ENCODE data around the gene SLC39A11.
A peak's percentile ranks its signal among the peaks of the same experiment; 100 is the strongest.
"Not testable (repeated sequence)": the region's sequence is repeated elsewhere in the genome, so short reads cannot be mapped to it uniquely, and the experiment has no call there.

The SLC39A11 gene

DNA sequence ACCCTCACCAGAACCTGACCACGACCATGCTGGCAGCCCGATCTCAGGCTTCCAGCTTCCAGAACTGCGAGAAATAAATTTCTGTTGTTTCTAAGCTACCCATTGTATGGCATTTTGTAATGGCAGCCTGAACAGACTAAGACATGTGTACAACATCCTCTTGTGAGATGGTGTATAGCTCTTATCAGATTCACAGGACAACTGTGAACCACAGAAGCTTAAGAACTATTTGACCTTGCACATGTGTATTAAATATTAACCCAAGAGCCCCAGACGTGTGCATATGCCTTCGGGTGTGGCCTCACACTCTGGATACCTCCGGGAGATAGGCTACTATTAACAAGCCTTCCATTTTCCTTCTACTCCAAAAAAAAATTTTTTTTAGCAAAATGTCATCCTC lies 248.9 kb downstream of the SLC39A11 start:
- in situ Hi-C loops (cut with HindIII; ENCODE audit: low pct_ligation_motif_present, low pct_unique_long_range_greater_than_20kb, low sequenced_read_pairs), result no loop called here
- DNase-seq, result no peak

DNA sequence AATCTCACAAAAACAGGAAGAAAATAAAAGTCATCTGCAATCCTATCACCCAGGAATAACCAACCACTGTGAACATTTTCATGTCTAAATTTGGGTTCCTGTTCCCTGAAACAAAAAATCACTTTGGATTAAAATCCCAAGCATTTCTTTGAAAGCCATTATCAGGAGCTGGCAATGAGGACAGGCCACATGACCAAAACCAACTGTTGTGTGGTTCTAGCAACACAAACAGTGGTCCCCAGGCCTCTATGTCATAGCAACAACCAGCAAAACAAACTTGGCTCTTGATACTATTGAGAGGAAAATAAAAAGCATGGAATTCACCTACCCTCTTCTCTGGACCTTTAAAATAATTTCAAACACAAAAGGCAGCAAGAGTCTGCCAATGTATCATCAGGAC lies 252.5 kb downstream of the SLC39A11 start:
- in situ Hi-C loops (cut with HindIII; ENCODE audit: low pct_ligation_motif_present, low pct_unique_long_range_greater_than_20kb, low sequenced_read_pairs), result no loop called here
- DNase-seq, result no peak

DNA sequence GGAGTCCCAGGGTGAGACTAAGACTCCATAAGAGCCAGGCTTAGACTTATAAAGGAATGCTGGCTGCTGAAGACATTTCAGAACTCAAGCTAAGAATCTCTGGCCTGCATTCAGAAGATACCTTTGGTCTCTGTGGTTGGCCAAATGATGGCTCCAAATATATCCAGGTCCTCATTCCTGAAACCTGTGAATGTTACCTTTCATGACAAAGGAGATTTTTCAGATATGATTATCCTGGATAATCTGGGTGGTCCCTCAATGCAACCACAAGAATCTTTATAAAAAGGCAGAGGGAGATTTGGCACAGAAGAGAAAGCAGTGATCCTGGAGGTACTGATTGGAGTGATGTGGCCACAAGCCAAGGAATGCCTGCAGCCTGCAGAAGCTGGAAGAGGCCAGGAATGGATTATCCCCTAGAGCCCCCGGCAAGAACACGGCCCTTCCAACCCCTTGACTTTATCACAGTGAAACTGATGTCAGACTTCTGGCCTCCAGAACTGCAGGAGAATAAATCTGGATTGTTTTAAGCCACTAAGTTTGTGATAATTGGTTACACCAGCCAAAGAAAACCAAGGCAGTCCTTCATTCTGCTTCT lies 253.3 kb downstream of the SLC39A11 start:
- no peak for DNase-seq
- in situ Hi-C loops (cut with HindIII; ENCODE audit: low pct_ligation_motif_present, low pct_unique_long_range_greater_than_20kb, low sequenced_read_pairs), result no loop called here

DNA sequence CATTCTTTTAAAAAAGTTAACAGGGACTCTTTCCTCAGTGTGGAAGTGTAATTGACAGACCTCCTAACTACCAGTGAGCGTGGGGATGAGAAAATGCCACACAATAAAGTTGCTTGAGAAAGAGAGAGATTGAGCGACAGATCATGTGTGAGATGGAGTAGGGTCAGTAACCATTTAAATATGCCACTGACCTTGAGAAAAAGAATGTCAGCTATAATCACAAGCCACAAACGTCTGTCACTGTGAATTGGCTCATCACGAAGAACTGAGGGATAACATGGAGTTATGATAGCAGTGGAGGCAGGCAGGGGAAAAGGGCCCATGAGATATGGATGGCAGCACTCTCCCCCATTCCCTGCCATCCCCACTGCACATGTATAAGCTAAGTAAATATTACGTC lies 253.9 kb downstream of the SLC39A11 start:
- no peak for DNase-seq
- in situ Hi-C loops (cut with HindIII; ENCODE audit: low pct_ligation_motif_present, low pct_unique_long_range_greater_than_20kb, low sequenced_read_pairs), result no loop called here

DNA sequence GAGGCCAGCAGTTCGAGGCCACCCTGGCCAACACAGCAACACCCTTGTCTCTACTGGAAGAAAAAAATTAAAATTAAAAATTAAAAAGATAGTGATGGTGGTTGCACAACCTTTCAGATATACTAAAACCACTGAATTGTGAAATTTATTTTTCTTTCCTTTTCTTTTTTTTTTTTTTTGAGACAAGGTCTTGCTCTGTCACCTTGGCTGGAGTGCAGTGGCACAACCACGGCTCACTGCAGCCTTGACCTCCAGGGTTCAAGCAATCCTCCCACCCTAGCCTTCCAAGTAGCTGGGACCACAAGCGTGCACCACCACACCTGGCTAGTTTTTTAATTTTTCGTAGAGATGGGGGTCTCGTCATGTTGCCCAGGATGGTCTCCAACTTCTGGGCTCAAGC lies 254.4 kb downstream of the SLC39A11 start:
- in situ Hi-C loops (cut with HindIII; ENCODE audit: low pct_ligation_motif_present, low pct_unique_long_range_greater_than_20kb, low sequenced_read_pairs), result no loop called here
- DNase-seq, result no peak

DNA sequence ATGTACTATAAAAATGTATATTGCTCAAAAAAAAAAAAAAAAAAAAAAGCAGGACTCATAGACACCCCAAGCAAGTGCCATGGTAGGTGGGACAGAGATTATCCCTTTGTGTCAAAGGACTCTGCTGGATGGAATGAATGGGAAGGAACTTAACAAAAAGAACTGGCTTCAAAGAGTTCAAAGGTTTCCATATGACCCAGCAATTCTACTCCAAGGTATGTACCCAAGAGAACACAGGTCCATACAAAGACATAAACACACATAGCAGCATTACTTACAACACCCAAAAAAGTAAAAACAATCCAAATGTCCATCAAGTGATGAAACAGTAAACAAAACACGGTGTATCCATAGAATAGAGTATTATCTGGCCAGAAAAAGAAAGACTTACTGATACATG lies 255.2 kb downstream of the SLC39A11 start:
- in situ Hi-C loops (cut with HindIII; ENCODE audit: low pct_ligation_motif_present, low pct_unique_long_range_greater_than_20kb, low sequenced_read_pairs), result no loop called here
- no peak for DNase-seq

DNA sequence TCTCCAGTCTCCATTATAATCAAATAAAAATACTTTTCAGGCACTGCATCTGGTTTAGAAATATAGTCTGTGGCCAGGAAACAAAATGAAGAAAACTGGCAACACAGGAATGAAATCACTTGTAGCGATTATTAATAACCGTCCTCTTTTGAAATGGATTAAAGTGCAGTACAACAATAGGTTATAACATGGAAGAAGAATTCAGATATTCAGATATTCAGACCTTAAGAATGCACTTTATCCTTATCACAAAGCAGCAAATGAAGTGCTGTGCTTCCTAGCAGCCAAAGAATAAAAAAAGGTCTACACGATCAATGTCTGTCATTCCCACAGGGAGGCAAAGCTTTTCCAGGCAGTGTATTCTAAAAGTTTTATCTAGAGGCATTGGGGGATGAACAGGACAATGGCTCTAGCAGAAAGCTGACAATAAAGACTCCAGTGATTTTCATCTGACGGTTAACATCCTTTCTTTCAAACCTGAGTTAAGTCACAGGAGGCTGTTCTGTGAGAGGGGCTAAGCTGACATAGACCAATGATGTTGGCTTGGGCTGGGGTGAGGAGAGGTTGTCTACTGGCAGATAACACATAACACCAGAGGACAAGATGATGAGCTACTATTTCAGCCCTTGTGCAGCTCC lies 259.2 kb downstream of the SLC39A11 start:
- in situ Hi-C loops (cut with HindIII; ENCODE audit: low pct_ligation_motif_present, low pct_unique_long_range_greater_than_20kb, low sequenced_read_pairs), result no loop called here
- DNase-seq, result no peak

DNA sequence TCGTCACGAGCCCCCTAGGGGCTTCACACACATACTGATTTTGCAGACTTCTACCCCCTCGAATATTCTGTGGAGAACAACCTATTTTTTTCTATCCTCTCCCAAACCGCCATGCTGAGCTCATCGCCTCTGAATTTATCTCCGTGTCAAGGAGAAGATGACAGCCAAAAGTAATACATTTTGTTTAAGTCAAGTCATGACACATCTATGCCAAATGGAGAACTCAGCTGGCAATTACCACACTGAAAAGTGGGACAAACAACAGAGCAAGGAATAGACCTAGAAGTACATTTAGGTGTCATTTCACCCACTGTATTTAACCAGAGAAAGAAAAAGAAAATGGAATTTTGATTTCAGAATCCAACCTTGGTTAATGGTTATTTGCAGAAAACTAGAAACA lies 260.2 kb downstream of the SLC39A11 start:
- in situ Hi-C loops (cut with HindIII; ENCODE audit: low pct_ligation_motif_present, low pct_unique_long_range_greater_than_20kb, low sequenced_read_pairs), result no loop called here
- DNase-seq, result no peak

DNA sequence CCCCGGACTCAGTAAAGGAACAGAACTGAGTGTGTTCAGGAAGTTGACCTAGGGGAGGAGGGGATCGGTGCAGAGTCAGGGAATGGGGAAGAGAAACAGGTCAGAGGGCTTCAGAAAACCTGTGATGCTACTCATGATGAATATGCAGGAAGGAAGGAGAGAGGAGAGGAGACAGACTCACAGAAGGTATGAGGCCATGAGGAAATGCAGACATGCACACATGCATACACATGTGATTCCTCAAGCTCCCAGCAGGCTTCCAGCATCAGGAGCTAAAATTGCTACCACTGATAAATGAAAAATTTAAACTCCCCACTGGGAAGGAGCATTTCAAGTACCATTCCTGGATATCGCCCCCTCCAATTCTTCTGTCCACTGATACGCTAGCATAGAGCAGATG lies 262.6 kb downstream of the SLC39A11 start:
- in situ Hi-C loops (cut with HindIII; ENCODE audit: low pct_ligation_motif_present, low pct_unique_long_range_greater_than_20kb, low sequenced_read_pairs), result no loop called here
- no peak for DNase-seq

DNA sequence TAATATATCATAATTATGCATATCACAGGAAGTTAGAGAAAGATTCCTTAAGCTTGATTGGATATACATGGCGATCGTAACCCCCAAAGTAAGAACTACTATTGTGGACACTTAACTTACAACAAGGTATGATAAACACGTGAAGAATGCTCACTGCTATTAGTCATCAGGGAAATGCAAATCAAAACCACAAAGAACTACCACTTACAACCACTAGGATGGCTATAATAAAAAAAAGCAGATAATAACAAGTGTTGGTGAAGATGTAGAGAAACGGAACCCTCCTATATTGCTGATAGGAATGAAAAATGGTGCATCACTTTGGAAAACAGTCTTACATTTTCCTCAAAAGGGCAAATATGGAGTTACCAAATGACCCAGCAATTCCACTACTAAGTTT lies 265.9 kb downstream of the SLC39A11 start:
- in situ Hi-C loops (cut with HindIII; ENCODE audit: low pct_ligation_motif_present, low pct_unique_long_range_greater_than_20kb, low sequenced_read_pairs), result no loop called here
- peak; percentile 34 for DNase-seq

DNA sequence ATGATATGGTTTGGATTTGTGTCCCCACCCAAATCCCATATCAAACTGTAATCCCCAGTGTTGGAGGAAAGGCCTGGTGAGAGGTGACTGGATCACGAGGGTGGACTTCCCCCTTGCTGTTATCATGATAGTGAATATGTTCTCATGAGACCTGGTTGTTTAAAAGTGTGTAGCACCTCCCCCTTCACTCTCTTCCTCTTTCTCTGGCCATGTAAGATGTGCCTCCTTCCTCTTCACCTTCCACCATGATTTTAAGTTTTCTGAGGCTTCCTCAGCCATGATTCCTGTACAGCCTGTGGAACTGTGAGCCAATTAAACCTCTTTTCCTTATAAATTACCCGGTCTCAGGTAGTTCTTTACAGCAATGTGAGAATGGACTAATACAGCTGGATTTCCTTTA lies 266.4 kb downstream of the SLC39A11 start:
- DNase-seq; in situ Hi-C loops (cut with HindIII; ENCODE audit: low pct_ligation_motif_present, low pct_unique_long_range_greater_than_20kb, low sequenced_read_pairs): not testable (repeated sequence)

DNA sequence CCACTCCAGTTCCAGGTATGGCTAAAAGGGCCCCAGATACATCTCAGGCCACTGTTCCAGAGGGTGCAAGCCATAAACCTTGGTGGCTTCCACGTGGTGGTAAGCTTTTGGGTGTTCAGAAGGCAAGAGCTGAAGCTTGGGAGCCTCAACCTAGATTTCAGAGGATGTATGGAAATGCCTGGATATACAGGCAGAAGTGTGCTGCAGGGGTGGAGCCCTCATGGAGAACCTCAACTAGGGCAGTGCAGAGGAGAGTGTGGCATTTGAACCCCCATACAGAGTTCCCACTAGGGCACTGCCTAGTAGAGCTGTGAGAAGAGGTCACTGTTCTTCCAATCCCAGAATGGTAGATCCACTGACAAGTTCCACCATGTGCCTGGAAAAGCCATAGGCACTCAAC lies 267.3 kb downstream of the SLC39A11 start:
- in situ Hi-C loops (cut with HindIII; ENCODE audit: low pct_ligation_motif_present, low pct_unique_long_range_greater_than_20kb, low sequenced_read_pairs), result no loop called here
- DNase-seq, result no peak

DNA sequence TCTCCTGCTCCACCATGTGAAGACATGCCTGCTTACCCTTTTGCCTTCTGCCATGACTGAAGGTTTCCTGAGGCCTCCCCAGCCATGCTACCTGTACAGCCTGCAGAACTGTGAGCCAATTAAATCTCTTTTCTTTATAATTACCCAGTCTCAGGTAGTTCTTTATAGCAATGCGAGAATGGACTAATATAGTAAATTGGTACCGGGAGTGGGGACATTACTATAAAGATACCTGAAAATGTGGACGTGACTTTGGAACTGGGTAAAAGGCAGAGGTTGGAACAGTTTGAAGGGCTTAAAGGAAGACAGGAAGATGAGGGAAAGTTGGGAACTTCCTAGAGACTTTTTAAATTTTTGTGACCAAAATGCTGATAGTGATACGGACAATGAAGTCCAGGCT lies 268.2 kb downstream of the SLC39A11 start:
- DNase-seq; in situ Hi-C loops (cut with HindIII; ENCODE audit: low pct_ligation_motif_present, low pct_unique_long_range_greater_than_20kb, low sequenced_read_pairs): not testable (repeated sequence)

DNA sequence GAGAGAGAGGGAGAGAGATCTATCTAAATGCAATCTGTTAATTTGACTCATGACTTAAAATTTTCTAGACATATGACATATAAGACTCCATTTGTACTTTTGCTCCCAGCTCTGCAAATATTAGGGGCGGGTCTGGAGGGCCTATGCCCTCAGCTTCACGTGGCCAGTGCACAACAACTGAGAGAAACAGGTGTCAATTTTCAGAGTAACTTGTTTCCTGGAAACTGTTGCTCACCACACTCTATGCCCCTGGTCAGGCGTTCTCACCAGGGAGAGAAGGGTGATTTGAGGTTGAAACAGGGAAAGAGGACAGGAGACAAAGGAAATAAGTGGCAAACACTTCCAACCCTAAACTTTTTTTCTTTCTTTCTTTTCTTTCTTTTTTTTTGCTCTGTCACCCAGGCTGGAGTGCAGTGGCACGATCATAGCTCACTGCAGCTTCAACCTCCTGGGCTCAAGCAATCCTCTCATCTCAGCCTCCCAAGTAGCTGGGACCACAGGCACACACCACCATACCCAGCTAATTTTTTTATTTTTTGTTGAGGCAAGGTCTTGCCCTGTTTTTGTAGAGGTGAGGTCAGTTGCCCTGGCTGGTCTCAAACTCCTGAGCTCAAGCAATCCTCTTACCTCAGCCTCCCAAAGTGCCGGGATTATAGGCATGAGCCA lies 270.0 kb downstream of the SLC39A11 start:
- in situ Hi-C loops (cut with HindIII; ENCODE audit: low pct_ligation_motif_present, low pct_unique_long_range_greater_than_20kb, low sequenced_read_pairs), result no loop called here
- DNase-seq, result no peak

DNA sequence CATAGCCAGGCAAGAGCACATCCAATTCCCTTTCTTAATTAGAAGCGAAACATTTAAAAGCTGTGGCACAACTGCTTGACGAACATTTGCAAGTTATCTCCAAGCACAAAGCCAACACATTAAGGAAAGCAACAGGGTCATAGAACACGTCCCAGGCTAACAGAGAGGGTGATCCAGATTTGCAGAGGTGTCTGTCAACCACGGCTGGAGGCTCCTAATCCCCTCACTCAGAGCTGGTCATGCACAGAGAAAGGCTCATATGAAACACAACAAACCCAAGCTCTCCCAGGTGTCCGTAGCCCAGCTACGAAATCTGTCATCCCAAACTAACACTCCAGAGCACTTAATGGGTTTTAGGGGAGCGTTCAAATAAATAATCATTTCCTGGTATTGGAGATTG lies 276.1 kb downstream of the SLC39A11 start:
- no peak for DNase-seq
- in situ Hi-C loops (cut with HindIII; ENCODE audit: low pct_ligation_motif_present, low pct_unique_long_range_greater_than_20kb, low sequenced_read_pairs), result no loop called here

DNA sequence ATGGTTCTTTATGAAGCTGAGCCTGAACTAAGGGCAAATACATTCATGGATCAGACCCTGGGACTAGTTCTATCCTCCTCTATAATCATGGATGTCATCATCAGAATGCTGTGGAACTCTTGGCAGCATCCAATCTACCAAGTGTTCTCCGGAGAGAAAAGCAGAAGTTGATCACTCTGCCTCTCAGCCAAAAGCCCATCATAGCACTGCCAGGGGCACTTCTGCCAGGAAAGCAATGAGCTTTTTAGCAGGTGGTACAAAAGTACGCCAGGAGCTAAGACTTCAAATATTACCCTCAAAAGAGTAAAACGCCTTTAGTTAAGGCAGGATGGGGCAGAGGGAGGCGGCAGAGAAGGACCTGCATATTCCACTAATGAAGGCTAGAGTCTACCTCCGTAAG lies 279.0 kb downstream of the SLC39A11 start:
- in situ Hi-C loops (cut with HindIII; ENCODE audit: low pct_ligation_motif_present, low pct_unique_long_range_greater_than_20kb, low sequenced_read_pairs), result no loop called here
- no peak for DNase-seq

DNA sequence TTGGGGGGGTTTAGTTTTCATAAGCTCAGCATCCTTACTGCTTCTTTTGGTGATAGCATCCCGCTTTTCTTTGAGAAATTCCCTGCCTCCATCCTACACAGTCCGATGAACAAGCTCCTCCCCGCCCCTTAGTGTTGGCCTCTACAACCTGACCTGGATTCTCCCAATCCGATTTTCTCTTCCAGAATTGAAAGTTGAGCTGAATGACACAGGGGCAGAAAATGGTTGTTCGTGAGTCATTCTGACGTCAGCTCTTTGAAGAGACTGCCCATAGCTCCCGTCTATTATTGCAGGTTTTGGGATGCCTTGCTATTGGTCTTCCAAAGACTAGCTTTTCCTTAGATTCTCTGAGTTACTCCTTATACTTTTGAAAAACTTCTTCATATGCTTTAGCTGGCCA lies 279.7 kb downstream of the SLC39A11 start:
- no peak for DNase-seq
- in situ Hi-C loops (cut with HindIII; ENCODE audit: low pct_ligation_motif_present, low pct_unique_long_range_greater_than_20kb, low sequenced_read_pairs), result no loop called here

DNA sequence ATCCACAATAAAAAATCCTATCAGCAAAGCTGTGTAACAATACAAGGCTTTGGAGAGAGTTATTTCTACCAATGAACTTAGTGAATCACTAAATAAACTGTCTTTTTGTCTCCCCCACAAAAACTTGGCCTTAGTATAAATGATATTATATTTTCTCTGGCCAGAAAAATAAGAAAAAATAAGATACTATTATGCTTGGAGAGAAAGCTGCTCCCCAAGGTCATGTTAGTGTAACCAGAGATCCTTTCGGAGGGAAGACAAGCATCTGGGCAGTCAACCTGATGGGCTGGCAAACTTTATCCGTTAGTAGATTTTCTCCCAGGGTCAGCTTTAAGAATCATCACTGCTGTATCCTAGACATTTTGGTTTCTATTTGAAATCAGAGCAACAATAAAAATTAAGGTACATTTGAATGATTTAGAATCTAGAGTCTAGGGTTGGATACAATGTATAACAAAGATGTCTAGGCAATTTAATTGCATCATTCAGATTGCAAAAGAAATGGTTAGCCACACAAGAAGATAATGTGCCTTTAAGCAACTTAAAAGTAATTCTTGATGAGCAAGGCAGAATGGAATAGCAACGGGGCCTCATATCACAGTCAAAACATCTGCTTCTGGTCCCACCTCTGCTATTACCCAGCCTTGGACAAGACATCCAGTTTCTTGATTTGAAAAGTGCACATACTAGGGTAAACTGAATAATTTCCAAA lies 280.4 kb downstream of the SLC39A11 start:
- in situ Hi-C loops (cut with HindIII; ENCODE audit: low pct_ligation_motif_present, low pct_unique_long_range_greater_than_20kb, low sequenced_read_pairs), result no loop called here
- DNase-seq, result no peak

DNA sequence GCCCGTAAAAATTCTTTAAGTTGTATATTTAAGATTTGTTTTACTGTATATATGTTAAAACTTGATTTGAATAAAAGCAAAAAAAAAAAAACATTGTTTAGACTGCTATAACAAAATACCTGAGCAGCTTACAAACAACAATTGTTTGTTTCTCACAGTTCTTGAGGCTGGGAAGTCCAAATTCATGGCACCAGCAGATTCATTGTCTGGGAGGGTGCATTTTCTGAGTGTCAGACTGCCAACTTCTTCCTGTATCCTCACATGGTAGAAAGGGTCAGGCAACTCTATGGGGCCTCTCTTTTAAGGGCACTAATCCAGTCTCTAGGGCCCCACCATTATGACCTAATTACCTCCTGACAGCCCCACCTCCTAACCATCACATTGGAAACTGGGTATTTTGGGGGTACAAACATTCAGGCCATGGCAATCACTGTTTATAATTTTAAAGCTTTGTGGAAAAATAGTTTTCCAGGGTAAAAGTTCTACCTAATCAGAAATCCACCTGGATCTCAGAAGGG lies 281.4 kb downstream of the SLC39A11 start:
- in situ Hi-C loops (cut with HindIII; ENCODE audit: low pct_ligation_motif_present, low pct_unique_long_range_greater_than_20kb, low sequenced_read_pairs), result no loop called here
- no peak for DNase-seq

All from ACHN (cell line).